NK-92 (cell line): ENCODE results near the gene TSPAN9.

Source experiments
- DNase-seq: peaks from one replicate; lab custom pipeline; 2025; ENCODE audit not compliant: unreplicated experiment; lab: John Stamatoyannopoulos, UW

Gene TSPAN9

DNA sequence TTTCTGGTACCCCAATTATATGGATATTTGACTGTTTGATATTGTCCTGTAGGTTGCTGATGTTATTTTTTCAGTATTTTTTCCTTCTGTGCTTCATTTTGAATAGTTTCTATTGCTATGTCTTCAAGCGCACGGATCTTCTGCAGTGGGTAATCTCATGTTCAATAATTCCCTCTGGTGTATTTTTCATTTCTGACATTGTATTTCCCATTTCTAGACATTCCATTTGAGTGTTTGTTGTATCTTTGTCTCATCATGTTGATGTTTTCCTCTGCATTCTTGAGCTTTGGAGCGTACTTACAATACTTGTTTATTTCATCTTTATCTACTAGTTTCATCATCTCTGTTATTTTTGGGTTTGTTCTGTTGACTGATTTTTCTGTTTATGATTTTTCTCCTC is 22.0 kb downstream of the TSPAN9 start:
- DNase-seq = no peak

DNA sequence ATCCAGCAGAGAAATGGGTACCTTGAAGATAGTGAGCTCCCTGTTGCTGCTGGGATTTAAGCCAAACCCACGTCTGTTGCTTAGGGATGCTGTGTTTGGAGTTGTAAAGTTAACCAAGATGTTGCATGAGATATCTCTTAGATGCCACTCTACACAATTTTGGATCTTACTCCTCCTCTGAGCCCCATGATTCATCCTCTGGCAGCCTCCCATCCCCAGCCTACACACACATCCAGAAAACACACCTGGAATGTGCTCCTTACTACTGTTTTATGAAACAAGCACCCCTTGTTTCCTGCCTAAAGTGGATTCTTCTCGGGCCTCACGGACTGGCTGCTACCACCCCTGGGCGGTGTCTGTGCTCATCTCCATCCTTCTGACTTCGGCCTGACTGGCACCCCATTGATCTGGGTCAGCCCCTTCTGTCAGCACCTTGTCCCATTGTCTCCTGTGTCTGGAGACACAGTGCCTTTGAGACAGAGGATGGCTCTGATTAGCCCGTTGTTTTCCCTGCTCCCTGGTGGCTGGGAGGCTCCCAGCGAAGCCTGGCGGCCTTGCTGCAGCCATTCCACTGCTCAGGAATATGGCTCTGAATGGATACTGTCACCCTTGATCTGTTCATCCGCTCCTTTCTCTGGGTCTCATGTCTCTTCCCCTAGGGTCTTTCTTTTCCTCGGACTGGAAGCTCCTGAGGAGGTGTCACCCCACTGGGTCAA is 24.3 kb downstream of the TSPAN9 start:
- no peak for DNase-seq

GRCh38 chr12:3102771-3103410 is 25.7 kb downstream of the TSPAN9 start:
- no peak for DNase-seq

DNA sequence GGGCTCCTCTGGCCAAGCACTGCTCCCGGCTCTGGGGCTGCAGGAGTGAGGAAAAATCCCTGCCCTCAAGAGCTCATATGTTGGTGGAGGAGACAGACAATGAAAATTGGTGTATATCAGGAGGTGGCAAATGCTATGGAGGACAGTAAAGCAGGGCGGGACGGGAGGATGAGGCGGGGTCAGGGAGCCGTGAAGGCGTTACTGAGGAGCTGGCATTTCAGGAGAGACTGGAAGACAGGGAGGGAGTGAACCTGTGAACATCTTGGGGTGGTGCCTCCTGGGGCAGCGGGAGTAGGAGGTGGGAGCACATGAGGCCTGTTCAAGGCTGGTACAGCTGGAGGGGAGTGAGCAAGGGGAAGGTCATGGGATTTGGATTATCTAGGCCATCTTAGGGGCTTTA is 26.6 kb downstream of the TSPAN9 start:
- no peak for DNase-seq

DNA sequence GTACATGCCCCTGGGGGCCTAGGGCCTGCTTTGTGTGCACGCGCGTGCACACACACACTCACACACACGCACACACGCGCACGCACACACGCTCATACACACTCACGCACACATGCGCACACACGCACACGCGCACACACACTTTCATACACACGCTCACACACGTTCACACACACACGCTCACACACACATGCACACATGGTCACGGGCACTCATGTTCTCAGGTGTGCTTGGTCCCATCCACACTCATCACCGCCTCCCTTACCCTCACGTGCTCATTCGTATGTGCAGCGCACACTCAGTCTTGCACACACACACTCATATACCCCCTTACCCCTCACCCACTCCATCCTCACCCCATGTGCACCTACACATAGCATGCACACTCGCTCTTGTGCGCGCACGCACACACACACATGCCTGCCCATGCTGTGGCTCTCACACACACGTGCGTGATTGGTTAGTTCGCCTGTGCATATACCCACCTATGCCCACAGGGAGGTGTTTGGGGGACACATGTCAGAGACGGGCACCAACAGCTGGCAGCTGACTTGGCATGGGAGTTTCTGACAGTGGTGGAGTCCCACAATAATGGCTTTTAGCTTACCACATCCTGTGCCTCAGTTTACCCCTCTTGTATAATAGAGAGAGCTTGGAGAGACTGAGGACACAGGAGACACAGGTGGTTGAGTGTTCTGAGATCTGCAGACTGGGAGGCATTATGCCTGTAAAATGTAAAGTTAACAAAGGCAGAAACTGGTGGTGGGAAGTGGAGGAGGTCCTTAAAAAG is 28.7 kb downstream of the TSPAN9 start:
- no peak for DNase-seq

DNA sequence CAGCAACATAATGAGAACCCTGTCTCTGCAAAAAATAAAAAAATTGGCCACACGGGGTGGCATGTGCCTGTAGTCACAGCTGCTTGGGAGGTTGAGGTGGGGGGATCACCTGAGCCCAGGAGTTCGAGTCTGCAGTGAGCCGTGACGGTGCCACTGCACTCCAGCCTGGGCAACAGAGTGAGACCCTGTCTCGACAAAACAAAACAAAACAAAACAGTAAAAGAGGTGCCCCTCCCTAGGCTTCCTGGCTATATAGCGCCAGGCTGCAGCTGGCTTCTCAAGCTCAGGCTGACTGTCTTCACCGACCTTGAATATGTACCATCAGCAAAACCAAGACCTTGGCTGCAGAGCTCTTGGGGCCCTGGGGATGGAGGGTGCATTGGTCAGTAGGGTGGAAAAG is 29.4 kb downstream of the TSPAN9 start:
- no peak for DNase-seq

DNA sequence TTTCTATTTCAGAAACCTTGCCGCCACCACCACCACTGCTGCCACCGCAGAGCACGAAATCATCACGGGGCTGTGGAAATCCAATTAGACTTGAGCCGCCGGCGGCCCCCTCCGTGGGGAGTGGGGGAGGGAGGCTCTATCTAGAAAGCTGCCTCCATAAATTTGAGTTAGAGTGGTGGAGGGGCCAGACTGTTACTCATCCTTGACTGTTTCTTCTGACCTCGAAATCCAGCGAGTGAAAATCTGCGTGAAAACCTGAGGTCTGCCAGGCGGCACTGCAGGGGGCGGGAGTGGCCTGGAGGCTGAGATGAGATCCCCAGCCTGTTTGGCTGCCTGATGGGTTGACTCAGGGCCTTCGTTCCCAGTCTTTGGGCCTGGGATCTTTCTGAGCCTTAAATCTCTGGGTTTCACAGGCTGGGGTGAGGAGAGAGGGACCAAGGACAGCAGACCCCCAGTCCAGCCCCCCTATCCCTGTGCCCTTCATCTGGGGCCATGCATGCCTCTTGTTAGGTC is 29.9 kb downstream of the TSPAN9 start:
- DNase-seq = no peak

GRCh38 chr12:3107954-3108353 is 30.8 kb downstream of the TSPAN9 start:
- DNase-seq = no peak

GRCh38 chr12:3110578-3110977 is 33.4 kb downstream of the TSPAN9 start:
- DNase-seq = no peak

GRCh38 chr12:3113671-3114325 is 36.6 kb downstream of the TSPAN9 start:
- DNase-seq = no peak

DNA sequence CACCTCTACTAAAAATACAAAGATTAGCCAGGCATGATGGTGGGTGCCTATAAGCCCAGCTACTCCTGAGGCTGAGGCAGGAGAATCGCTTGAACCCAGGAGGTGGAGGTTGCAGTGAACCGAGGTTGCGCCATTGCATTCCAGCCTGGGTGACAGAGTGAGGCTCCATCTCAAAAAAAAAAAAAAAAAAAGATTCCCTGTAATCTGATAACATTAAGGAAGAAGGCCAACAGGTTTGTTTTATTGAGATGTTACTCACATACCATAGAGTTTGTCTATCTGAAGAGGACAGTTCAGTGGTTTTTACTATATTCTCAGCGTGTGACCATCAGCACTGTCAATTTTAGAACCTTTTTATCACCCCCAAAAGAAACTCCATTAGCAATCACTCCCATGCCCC is 37.5 kb downstream of the TSPAN9 start:
- no peak for DNase-seq

- DNase-seq = no peak
Measured at GRCh38 chr12:3115078-3115477, 37.9 kb downstream of the TSPAN9 start.

DNA sequence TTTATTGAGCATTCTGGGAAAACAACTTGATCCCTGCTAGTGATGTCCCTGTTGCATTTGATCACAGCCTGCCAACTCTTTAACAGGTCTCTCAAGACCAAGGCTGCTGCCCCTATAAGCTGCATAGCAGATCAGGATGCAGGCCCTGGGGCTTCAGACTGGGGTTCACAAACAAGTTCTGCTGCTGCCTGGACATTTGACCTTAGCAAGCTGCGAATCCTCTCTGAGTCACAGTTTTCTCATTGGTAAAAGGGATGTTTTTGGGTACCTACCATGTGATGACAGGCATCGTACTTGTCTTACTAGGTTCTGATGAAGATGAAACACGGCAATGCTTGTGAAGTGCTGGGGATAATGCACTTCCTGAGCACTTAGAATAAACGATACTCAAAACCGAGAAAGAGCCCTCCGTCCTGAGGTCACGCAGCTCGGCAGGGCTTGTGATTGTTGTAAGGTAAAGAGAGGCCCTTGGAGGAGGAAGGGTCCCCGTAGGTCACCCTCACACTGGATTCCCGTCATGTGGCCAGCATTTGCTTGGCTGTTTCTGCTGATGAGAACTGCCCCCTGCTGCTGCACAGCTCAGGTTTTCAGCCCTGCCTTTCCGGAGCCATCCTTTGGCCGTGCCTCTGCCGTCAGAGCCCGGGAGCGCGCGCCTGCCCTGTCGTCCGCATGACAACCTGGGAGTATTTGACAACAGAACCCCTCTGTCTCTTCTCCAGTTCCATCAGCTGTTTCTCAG is 39.1 kb downstream of the TSPAN9 start:
- no peak for DNase-seq

DNA sequence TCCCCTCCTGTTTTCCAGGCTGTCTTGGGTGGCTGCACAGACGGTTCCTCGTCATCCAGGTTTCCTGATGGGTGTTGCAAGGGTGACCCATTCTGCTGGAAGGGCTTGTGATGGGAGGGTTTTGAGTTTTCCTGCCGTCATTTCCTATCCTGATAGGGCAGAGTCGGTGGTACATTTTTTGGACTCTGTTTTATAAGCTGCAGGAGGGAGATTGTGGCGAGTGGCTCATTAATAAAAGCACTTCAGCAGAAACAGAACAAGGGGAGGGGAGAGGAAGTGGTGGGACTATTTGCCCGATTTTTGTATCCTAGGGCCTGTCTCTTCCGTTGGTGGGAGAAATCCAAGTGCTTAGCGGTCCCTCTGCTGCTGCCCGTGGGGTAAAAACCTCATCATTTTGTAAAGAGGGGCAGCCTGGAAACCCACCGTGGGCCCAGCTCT is 40.0 kb downstream of the TSPAN9 start:
- DNase-seq = no peak

- DNase-seq = no peak
Measured at GRCh38 chr12:3117591-3118015, 40.4 kb downstream of the TSPAN9 start.

DNA sequence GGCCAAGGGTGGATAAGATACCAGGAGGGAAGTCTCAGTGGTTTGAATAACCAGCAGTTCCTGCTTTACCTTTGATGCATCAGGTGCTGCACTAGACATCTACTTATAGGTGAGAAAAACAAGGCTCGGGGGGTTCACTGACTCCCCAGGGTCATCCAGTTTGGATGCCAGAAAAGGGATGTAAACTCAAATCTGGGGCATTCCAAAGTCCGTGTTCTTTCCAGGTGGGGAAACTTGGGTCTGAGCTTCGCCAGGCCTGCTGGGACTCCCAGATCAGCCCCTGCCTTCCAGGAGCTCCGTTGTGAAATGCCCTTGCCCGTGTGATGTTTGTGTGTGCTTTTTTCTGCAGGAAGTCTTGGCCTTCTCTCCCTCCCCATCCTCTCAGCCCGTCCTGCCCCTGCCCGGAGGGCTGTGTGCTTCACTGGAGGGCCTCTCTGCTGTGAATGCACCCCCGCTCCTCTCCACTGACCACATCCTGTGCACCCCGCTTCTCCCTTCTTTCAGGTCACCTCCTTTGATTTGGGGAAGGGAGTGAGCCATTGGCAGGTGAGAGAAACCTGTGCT is 42.1 kb downstream of the TSPAN9 start:
- DNase-seq = no peak

GRCh38 chr12:3119756-3120601 is 42.8 kb downstream of the TSPAN9 start:
- DNase-seq = no peak

DNA sequence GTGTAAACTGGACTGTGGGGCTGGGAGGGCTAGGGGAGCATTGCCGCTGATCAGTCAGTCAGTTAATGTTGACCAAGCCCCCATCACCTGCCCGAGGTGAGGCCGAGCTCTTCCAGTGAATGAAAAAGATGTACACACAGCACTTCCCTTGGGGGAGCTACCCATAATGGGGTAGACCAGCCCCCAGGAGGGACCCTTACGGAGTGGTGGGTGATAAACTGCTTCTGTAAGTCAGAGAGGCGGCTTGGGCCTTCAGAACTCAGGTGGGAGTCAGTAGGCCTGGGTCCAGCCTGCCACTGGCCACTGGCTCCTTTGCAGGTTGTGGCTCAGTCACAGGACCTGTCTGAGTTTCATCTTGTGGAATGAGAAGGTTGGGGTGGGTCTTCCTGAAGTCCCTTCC is 43.5 kb downstream of the TSPAN9 start:
- no peak for DNase-seq
